ENCODE results near the gene ANKDD1B.

GRCh38 chr5:75611311-75612225 is at the start of gene ANKDD1B:
- TF ChIP-seq CREB1 (IDR thresholded peaks at IDR 0.05; ENCODE audit: low read depth) (no peak), RAD21 (IDR thresholded peaks at IDR 0.05; ENCODE audit: low read depth) (no peak), EP300 (IDR thresholded peaks at IDR 0.05; ENCODE audit: borderline replicate concordance) (no peak), CEBPB (IDR thresholded peaks at IDR 0.05) (no peak), NFIC (IDR thresholded peaks at IDR 0.05) (no peak), USF1 (IDR thresholded peaks at IDR 0.05) (no peak), YY1 (IDR thresholded peaks at IDR 0.05; ENCODE audit: low read depth) (no peak), ZBTB7A (IDR thresholded peaks at IDR 0.05; ENCODE audit: low read depth) (no peak), TEAD4 (IDR thresholded peaks at IDR 0.05) (no peak)
- TF ChIP-seq, protein P1, sequence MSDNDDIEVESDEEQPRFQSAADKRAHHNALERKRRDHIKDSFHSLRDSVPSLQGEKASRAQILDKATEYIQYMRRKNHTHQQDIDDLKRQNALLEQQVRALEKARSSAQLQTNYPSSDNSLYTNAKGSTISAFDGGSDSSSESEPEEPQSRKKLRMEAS (IDR thresholded peaks at IDR 0.05), result no peak
- TF ChIP-seq, protein P2, sequence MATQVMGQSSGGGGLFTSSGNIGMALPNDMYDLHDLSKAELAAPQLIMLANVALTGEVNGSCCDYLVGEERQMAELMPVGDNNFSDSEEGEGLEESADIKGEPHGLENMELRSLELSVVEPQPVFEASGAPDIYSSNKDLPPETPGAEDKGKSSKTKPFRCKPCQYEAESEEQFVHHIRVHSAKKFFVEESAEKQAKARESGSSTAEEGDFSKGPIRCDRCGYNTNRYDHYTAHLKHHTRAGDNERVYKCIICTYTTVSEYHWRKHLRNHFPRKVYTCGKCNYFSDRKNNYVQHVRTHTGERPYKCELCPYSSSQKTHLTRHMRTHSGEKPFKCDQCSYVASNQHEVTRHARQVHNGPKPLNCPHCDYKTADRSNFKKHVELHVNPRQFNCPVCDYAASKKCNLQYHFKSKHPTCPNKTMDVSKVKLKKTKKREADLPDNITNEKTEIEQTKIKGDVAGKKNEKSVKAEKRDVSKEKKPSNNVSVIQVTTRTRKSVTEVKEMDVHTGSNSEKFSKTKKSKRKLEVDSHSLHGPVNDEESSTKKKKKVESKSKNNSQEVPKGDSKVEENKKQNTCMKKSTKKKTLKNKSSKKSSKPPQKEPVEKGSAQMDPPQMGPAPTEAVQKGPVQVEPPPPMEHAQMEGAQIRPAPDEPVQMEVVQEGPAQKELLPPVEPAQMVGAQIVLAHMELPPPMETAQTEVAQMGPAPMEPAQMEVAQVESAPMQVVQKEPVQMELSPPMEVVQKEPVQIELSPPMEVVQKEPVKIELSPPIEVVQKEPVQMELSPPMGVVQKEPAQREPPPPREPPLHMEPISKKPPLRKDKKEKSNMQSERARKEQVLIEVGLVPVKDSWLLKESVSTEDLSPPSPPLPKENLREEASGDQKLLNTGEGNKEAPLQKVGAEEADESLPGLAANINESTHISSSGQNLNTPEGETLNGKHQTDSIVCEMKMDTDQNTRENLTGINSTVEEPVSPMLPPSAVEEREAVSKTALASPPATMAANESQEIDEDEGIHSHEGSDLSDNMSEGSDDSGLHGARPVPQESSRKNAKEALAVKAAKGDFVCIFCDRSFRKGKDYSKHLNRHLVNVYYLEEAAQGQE (IDR thresholded peaks at IDR 0.05; ENCODE audit: low read depth), result no peak

Measured in Ishikawa (cell line).